HepG2 (cell line): ENCODE results near the gene WNT3. TPM values are rescaled to one million over a fixed set of nuclear protein-coding genes. Genes with fewer than 3 reads are reported as not detected.
A peak's percentile ranks its signal among the peaks of the same experiment; 100 is the strongest.

Experiments used
- ARNT2 ChIP-seq: sonication (generic); formaldehyde crosslinking; IDR thresholded peaks from 2 replicates; pipeline ENCODE4 v1.8.0; 2022; ENCODE audit warnings: mild to moderate bottlenecking, low read depth, missing genetic modification reagents, moderate library complexity
- ATF7-NPFF ChIP-seq: sonication (generic); formaldehyde crosslinking; IDR thresholded peaks from 2 replicates; pipeline ENCODE4 v1.8.1; 2023; ENCODE audit warnings: mild to moderate bottlenecking, low read depth, missing genetic modification reagents, moderate library complexity
- HNF4A ChIP-seq: sonication (generic); formaldehyde crosslinking; IDR thresholded peaks from 2 replicates; pipeline ENCODE4 v1.4.0; 2020; ENCODE audit warnings: missing genetic modification reagents
- KDM5B ChIP-seq: sonication (generic); formaldehyde crosslinking; IDR thresholded peaks from 2 replicates; pipeline ENCODE4 v1.4.0; 2020; ENCODE audit warnings: missing genetic modification reagents, mild to moderate bottlenecking, borderline replicate concordance
- NFYB ChIP-seq: sonication (generic); formaldehyde crosslinking; IDR thresholded peaks from 2 replicates; pipeline ENCODE4 v1.4.0; 2020; ENCODE audit warnings: missing genetic modification reagents
- SP4 ChIP-seq: sonication (generic); formaldehyde crosslinking; IDR thresholded peaks from 2 replicates; pipeline ENCODE4 v1.8.1; 2023; ENCODE audit warnings: mild to moderate bottlenecking, missing genetic modification reagents
- STAG1 ChIP-seq: sonication (generic); formaldehyde crosslinking; IDR thresholded peaks from 2 replicates; pipeline ENCODE4 v1.4.0; 2020; ENCODE audit warnings: missing genetic modification reagents
- TSC22D2 ChIP-seq: sonication (generic); formaldehyde crosslinking; IDR thresholded peaks from 2 replicates; pipeline ENCODE4 v1.5.1; 2020; ENCODE audit warnings: missing genetic modification reagents, mild to moderate bottlenecking, borderline replicate concordance
- ZNF720 ChIP-seq: sonication (generic); formaldehyde crosslinking; IDR thresholded peaks from 2 replicates; pipeline ENCODE4 v1.4.0; 2020; ENCODE audit warnings: missing genetic modification reagents
- ZSCAN31 ChIP-seq: sonication (generic); formaldehyde crosslinking; IDR thresholded peaks from 2 replicates; pipeline ENCODE4 v1.5.0; 2020; ENCODE audit warnings: low read depth, mild to moderate bottlenecking, missing genetic modification reagents
- polyA plus RNA-seq, 8 experiments: library from polyadenylated mRNA; depleted of rRNA in 3 of 8; stranded (reverse) in 7 of 8; unstranded in 1 of 8; fragments of >200 nt; fragmentation: Illumina TruSeq in 4 of 8; extraction: Trizol in 4 of 8; gene quantifications; 2 replicates each; pipeline versions ENCODE4 v1.2.1 to v1.2.3, GENCODE V29; 2011 to 2016; ENCODE audit warnings: low read depth in 4 of 8, missing spikeins in 1 of 8, mixed read lengths in 1 of 8; ENCODE audit not compliant: insufficient read depth in 1 of 8
- total RNA-seq, 5 experiments: library from RNA; depleted of rRNA; stranded (reverse); fragments of >200 nt; fragmentation: Illumina TruSeq; extraction: Trizol; gene quantifications; 2 replicates each; pipeline ENCODE4 v1.2.3, GENCODE V29; 2016; ENCODE audit warnings: low read depth in 1 of 5
- TF ChIP-seq, protein P1 (sequence below): sonication (generic); formaldehyde crosslinking; IDR thresholded peaks from 2 replicates; pipeline ENCODE4 v1.4.0; 2020; ENCODE audit warnings: missing genetic modification reagents
- TF ChIP-seq, protein P2 (sequence below): sonication (generic); formaldehyde crosslinking; conservative IDR thresholded peaks from 2 replicates; pipeline ENCODE4 v1.8.1; 2023; ENCODE audit warnings: missing genetic modification reagents
- TF ChIP-seq, protein P3 (sequence below): sonication (generic); formaldehyde crosslinking; IDR thresholded peaks from 2 replicates; pipeline ENCODE4 v1.5.1; 2020; ENCODE audit warnings: mild to moderate bottlenecking, missing genetic modification reagents, borderline replicate concordance
- TF ChIP-seq, protein P4 (sequence below): sonication (generic); formaldehyde crosslinking; IDR thresholded peaks from 2 replicates; pipeline ENCODE4 v1.8.1; 2022; ENCODE audit warnings: mild to moderate bottlenecking, missing genetic modification reagents
- TF ChIP-seq, protein P5 (sequence below): sonication (generic); formaldehyde crosslinking; IDR thresholded peaks from 2 replicates; pipeline ENCODE4 v1.8.0; 2022; ENCODE audit warnings: mild to moderate bottlenecking, missing genetic modification reagents; ENCODE audit not compliant: insufficient replicate concordance

WNT3 gene
- total and polyA plus RNA-seq, 2 of the 13 experiments (the other 11 are each of a cell fraction or from before 2014, with no cell fraction given) = 8.5 to 10.3 TPM

DNA sequence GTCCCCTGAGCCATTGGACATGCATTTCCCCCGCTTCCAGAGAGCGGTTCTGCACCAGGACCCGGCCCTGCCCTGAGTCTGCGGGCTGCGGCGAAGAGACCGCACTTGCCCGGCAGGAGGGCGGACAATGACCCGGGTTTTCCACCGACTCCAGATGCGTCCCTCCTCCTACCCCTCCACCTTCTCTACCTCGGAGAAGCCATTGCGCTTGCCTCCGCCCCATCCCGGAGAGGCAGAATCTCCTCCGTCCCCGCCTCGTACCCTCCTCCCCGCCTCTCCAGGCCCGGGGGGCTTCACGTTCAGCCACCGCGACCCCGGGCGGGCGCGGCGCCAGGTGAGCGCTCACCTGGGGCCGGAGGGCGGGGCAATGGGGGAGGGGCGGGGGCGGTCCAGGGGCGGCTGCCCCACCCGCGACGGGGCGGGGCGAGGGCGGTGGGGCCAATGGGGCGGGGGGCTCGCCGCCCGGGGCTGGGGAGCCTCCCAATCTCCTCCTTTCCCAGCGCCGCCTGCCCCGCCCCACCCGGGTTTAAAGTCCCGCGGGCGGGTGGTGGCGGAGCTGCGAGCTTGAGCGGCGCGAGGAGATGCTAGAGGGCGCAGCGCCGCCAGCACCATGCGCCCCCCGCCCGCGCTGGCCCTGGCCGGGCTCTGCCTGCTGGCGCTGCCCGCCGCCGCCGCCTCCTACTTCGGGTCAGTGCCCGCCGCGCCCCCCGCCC, 32.7 kb upstream of the WNT3 start, which contains the start of gene WNT9B (continued):
- 0 out of 2 replicates have a peak, but pooled peaks have one; percentile 5 for TF ChIP-seq ARNT2 (CRISPR knock-in tag)
- TF ChIP-seq SP4 (CRISPR knock-in tag) = peak; percentile 76
- TF ChIP-seq, protein P1, sequence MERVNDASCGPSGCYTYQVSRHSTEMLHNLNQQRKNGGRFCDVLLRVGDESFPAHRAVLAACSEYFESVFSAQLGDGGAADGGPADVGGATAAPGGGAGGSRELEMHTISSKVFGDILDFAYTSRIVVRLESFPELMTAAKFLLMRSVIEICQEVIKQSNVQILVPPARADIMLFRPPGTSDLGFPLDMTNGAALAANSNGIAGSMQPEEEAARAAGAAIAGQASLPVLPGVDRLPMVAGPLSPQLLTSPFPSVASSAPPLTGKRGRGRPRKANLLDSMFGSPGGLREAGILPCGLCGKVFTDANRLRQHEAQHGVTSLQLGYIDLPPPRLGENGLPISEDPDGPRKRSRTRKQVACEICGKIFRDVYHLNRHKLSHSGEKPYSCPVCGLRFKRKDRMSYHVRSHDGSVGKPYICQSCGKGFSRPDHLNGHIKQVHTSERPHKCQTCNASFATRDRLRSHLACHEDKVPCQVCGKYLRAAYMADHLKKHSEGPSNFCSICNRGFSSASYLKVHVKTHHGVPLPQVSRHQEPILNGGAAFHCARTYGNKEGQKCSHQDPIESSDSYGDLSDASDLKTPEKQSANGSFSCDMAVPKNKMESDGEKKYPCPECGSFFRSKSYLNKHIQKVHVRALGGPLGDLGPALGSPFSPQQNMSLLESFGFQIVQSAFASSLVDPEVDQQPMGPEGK (CRISPR knock-in tag) = peak; percentile 34
- TF ChIP-seq, protein P2, sequence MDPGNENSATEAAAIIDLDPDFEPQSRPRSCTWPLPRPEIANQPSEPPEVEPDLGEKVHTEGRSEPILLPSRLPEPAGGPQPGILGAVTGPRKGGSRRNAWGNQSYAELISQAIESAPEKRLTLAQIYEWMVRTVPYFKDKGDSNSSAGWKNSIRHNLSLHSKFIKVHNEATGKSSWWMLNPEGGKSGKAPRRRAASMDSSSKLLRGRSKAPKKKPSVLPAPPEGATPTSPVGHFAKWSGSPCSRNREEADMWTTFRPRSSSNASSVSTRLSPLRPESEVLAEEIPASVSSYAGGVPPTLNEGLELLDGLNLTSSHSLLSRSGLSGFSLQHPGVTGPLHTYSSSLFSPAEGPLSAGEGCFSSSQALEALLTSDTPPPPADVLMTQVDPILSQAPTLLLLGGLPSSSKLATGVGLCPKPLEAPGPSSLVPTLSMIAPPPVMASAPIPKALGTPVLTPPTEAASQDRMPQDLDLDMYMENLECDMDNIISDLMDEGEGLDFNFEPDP = no peak
- 0 out of 2 replicates have a peak, but pooled peaks have one; percentile 1 for TF ChIP-seq KDM5B (CRISPR knock-in tag)
- TF ChIP-seq ZSCAN31 (CRISPR knock-in tag) = 0 out of 2 replicates have a peak, but pooled peaks have one; percentile 27
- TF ChIP-seq, protein P3, sequence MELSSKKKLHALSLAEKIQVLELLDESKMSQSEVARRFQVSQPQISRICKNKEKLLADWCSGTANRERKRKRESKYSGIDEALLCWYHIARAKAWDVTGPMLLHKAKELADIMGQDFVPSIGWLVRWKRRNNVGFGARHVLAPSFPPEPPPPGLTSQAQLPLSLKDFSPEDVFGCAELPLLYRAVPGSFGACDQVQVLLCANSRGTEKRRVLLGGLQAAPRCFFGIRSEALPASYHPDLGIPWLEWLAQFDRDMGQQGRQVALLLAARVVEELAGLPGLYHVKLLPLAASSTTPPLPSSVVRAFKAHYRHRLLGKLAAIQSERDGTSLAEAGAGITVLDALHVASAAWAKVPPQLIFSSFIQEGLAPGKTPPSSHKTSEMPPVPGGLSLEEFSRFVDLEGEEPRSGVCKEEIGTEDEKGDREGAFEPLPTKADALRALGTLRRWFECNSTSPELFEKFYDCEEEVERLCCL (CRISPR knock-in tag) = no peak
- TF ChIP-seq, protein P4, sequence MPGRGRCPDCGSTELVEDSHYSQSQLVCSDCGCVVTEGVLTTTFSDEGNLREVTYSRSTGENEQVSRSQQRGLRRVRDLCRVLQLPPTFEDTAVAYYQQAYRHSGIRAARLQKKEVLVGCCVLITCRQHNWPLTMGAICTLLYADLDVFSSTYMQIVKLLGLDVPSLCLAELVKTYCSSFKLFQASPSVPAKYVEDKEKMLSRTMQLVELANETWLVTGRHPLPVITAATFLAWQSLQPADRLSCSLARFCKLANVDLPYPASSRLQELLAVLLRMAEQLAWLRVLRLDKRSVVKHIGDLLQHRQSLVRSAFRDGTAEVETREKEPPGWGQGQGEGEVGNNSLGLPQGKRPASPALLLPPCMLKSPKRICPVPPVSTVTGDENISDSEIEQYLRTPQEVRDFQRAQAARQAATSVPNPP (CRISPR knock-in tag) = no peak
- peak; percentile 37; the same call in 1 of the 2 replicates for TF ChIP-seq ATF7-NPFF (CRISPR knock-in tag)
- TF ChIP-seq STAG1 (CRISPR knock-in tag) = peak; percentile 31; the same call in 1 of the 2 replicates
- TF ChIP-seq HNF4A (CRISPR knock-in tag) = peak; percentile 22; the same call in 1 of the 2 replicates
- peak; percentile 57 for TF ChIP-seq NFYB (CRISPR knock-in tag)
- TF ChIP-seq TSC22D2 (CRISPR knock-in tag) = 0 out of 2 replicates have a peak, but pooled peaks have one; percentile 2
- TF ChIP-seq, protein P5, sequence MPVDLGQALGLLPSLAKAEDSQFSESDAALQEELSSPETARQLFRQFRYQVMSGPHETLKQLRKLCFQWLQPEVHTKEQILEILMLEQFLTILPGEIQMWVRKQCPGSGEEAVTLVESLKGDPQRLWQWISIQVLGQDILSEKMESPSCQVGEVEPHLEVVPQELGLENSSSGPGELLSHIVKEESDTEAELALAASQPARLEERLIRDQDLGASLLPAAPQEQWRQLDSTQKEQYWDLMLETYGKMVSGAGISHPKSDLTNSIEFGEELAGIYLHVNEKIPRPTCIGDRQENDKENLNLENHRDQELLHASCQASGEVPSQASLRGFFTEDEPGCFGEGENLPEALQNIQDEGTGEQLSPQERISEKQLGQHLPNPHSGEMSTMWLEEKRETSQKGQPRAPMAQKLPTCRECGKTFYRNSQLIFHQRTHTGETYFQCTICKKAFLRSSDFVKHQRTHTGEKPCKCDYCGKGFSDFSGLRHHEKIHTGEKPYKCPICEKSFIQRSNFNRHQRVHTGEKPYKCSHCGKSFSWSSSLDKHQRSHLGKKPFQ (CRISPR knock-in tag) = no peak
- TF ChIP-seq ZNF720 (CRISPR knock-in tag) = no peak
